Suprapubic skin (tissue), 3 donors: ENCODE results near the gene LOC101059915.

Experiments used
- CTCF ChIP-seq, 2 donors: fragments of 200-600 bp in 1 of 2; fragments of 450-650 bp in 1 of 2; sonication (generic) in 1 of 2; IDR thresholded peaks; one replicate each; pipeline ENCODE4 v1.5.1; 2016 to 2019; ENCODE audit warnings: antibody characterized with exemption in 2 of 2, mild to moderate bottlenecking in 1 of 2, moderate library complexity in 1 of 2
- POLR2A ChIP-seq, 2 donors: fragments of 450-650 bp; IDR thresholded peaks; one replicate each; pipeline ENCODE4 v1.6.1; 2017; ENCODE audit warnings: antibody characterized with exemption in 2 of 2, mild to moderate bottlenecking in 2 of 2, moderate library complexity in 2 of 2

- TF ChIP-seq CTCF (IDR thresholded peaks at IDR 0.05): no peak
- no peak for TF ChIP-seq POLR2A (IDR thresholded peaks at IDR 0.05)
Observed at GRCh38 chrX:71637253-71637618, 30.1 kb upstream of the LOC101059915 start.
